RCC 7860 (cell line): ENCODE data around the gene HFM1.
"Not testable (repeated sequence)": the region's sequence is repeated elsewhere in the genome, so short reads cannot be mapped to it uniquely, and the experiment has no call there.

ENCODE experiments used
- DNase-seq: peaks from one replicate; pipeline ENCODE4 v3.0.0-alpha.2; 2015; ENCODE audit warnings: low spot score
- FAIRE-seq: peaks from 2 replicates; lab custom pipeline; 2012; peaks lifted over from hg19 to GRCh38; lab: Jason Lieb, UNC

The HFM1 gene

GRCh38 chr1:91372230-91372629 lies 32.4 kb downstream of the HFM1 start:
- FAIRE-seq, DNase-seq: not testable (repeated sequence)

- FAIRE-seq = no peak
These were observed 55.1 kb downstream of the HFM1 start for GRCh38 chr1:91349524-91349923.

GRCh38 chr1:91346824-91347223 lies 57.8 kb downstream of the HFM1 start:
- DNase-seq = no peak
- FAIRE-seq = no peak

More at GRCh38 chr1:91349524-91349923, 55.1 kb downstream of the HFM1 start:
- DNase-seq = no peak

GRCh38 chr1:91345395-91346005 lies 59.1 kb downstream of the HFM1 start:
- no peak for FAIRE-seq
- DNase-seq = no peak

- no peak for FAIRE-seq
- no peak for DNase-seq
These were observed 66.1 kb downstream of the HFM1 start for GRCh38 chr1:91338501-91338900.

- DNase-seq (no peak), FAIRE-seq (no peak)
These were observed 69.0 kb downstream of the HFM1 start for GRCh38 chr1:91335603-91336002.

- DNase-seq = no peak
- FAIRE-seq = no peak
These were observed 69.8 kb downstream of the HFM1 start for GRCh38 chr1:91334856-91335255.

- DNase-seq (no peak), FAIRE-seq (no peak)
These were observed 79.2 kb downstream of the HFM1 start for GRCh38 chr1:91325456-91325855.

- FAIRE-seq (no peak), DNase-seq (no peak)
These were observed 90.0 kb downstream of the HFM1 start for GRCh38 chr1:91314643-91315042.

GRCh38 chr1:91311672-91312071 lies 93.0 kb downstream of the HFM1 start:
- DNase-seq (no peak), FAIRE-seq (no peak)

- DNase-seq = no peak
- FAIRE-seq = no peak
These were observed 96.1 kb downstream of the HFM1 start for GRCh38 chr1:91308544-91308943.

GRCh38 chr1:91307784-91308409 lies 96.7 kb downstream of the HFM1 start:
- FAIRE-seq (no peak), DNase-seq (no peak)

GRCh38 chr1:91303165-91303564 lies 101.5 kb downstream of the HFM1 start:
- FAIRE-seq (no peak), DNase-seq (no peak)

GRCh38 chr1:91288843-91289553 lies 115.6 kb downstream of the HFM1 start:
- DNase-seq, FAIRE-seq: not testable (repeated sequence)

- not testable (repeated sequence) for DNase-seq, FAIRE-seq
These were observed 117.7 kb downstream of the HFM1 start for GRCh38 chr1:91286962-91287317.

GRCh38 chr1:91286259-91286961 lies 118.2 kb downstream of the HFM1 start:
- not testable (repeated sequence) for DNase-seq

GRCh38 chr1:91283421-91283726 lies 121.3 kb downstream of the HFM1 start:
- FAIRE-seq (no peak), DNase-seq (no peak)

More at GRCh38 chr1:91286259-91286961, 118.2 kb downstream of the HFM1 start:
- not testable (repeated sequence) for FAIRE-seq

GRCh38 chr1:91282695-91283420 lies 121.8 kb downstream of the HFM1 start:
- peak; percentile 43 for FAIRE-seq

GRCh38 chr1:91281782-91282181 lies 122.9 kb downstream of the HFM1 start:
- no peak for FAIRE-seq
- no peak for DNase-seq

More at GRCh38 chr1:91282695-91283420, 121.8 kb downstream of the HFM1 start:
- DNase-seq = peak; percentile 27

- DNase-seq = no peak
- no peak for FAIRE-seq
These were observed 125.9 kb downstream of the HFM1 start for GRCh38 chr1:91278754-91279153.

- no peak for DNase-seq
- no peak for FAIRE-seq
These were observed 130.8 kb downstream of the HFM1 start for GRCh38 chr1:91273875-91274274.
